HepG2 (cell line): ENCODE results near the gene MDH2. TPM values are rescaled to one million over a fixed set of nuclear protein-coding genes. Genes with fewer than 3 reads are reported as not detected.

Experiments
- ATAC-seq: fragments of 200-7000 bp; cut with Tn5 transposase; 3 replicates; pipeline ENCODE4 v1.9.1; 2020; ENCODE audit warnings: mild to moderate bottlenecking, moderate library complexity
- BruUV-seq: library from RNA; stranded (reverse); fragments of 400-500 nt; replicated peaks from 2 replicates; lab custom pipeline; 2021; lab: Mats Ljungman, UMichigan
- CTCF ChIA-PET: fragments of 300-600 bp; formaldehyde crosslinking; extraction: SDS; loops from one replicate; lab custom pipeline; 2021; ENCODE audit warnings: low total read pairs, inconsistent platforms, low intra/inter-chr PET ratio; lab: Yijun Ruan, JAX
- POLR2A ChIA-PET: fragments of 350-600 bp; sonication (Branson Sonifier 250); formaldehyde crosslinking; loops from one replicate; lab custom pipeline; 2020; ENCODE audit warnings: antibody characterized with exemption, inconsistent platforms; lab: Yijun Ruan, JAX
- DNase-seq: peaks from one replicate; pipeline ENCODE4 v3.0.0-alpha.2; 2015; ENCODE audit warnings: low spot score
- FAIRE-seq: peaks from 3 replicates; lab custom pipeline; 2011; peaks lifted over from hg19 to GRCh38; lab: Jason Lieb, UNC
- H2AFZ ChIP-seq: one replicate; pipeline ENCODE4 v1.6.1; 2011; ENCODE audit warnings: low read length, inconsistent platforms
- H3K27ac ChIP-seq: fragments of 300-600 bp; 3 replicates; pipeline ENCODE4 v1.8.0; 2011; ENCODE audit warnings: mixed run types, mild to moderate bottlenecking, mixed read lengths, low read length, inconsistent platforms; ENCODE audit not compliant: insufficient read depth; ENCODE audit errors: extremely low read length
- H3K27me3 ChIP-seq, 2 experiments: fragments of 200-600 bp in 1 of 2; 2 replicates in 1 of 2; 3 replicates in 1 of 2; pipeline versions ENCODE4 v1.6.0 to v1.8.0; 2011; ENCODE audit warnings: low read length in 2 of 2, mild to moderate bottlenecking in 2 of 2, moderate library complexity in 2 of 2, inconsistent platforms in 1 of 2; ENCODE audit not compliant: insufficient read depth in 2 of 2, control insufficient read depth in 1 of 2
- H3K36me3 ChIP-seq, 2 experiments: fragments of 200-600 bp in 1 of 2; replicated peaks in 1 of 2; 2 replicates in 1 of 2; 3 replicates in 1 of 2; pipeline versions ENCODE4 v1.5.1 to v1.8.0; 2011; ENCODE audit warnings: low read length in 2 of 2, inconsistent platforms in 1 of 2; ENCODE audit not compliant: insufficient read depth in 2 of 2, control insufficient read depth in 1 of 2
- H3K4me1 ChIP-seq: 2 replicates; pipeline ENCODE4 v1.5.1; 2012; ENCODE audit warnings: low read length, inconsistent platforms; ENCODE audit not compliant: insufficient read depth
- H3K4me2 ChIP-seq: 2 replicates; pipeline ENCODE4 v1.6.0; 2011; ENCODE audit warnings: low read depth, low read length, inconsistent platforms
- H3K4me3 ChIP-seq, 3 experiments: fragments of 200-600 bp in 1 of 3; sonication (generic), shearing (Covaris generic) in 1 of 3; replicated peaks in 1 of 3; 2 replicates each; pipeline ENCODE4 v1.5.1; 2011 to 2016; ENCODE audit warnings: low read length in 3 of 3, inconsistent platforms in 2 of 3, low read depth in 2 of 3, mild to moderate bottlenecking in 2 of 3, control low read depth in 1 of 3, mixed read lengths in 1 of 3; ENCODE audit not compliant: insufficient read depth in 1 of 3
- H3K79me2 ChIP-seq: one replicate; pipeline ENCODE4 v1.6.1; 2011; ENCODE audit warnings: low read length, inconsistent platforms; ENCODE audit not compliant: insufficient read depth
- H3K9ac ChIP-seq: 2 replicates; pipeline ENCODE4 v1.6.0; 2011; ENCODE audit warnings: mild to moderate bottlenecking, low read depth, low read length, inconsistent platforms; ENCODE audit not compliant: insufficient read depth
- H3K9me3 ChIP-seq: 2 replicates; pipeline ENCODE4 v1.5.1; 2012; ENCODE audit warnings: mild to moderate bottlenecking, low read length
- H4K20me1 ChIP-seq: 2 replicates; pipeline ENCODE4 v1.6.0; 2011; ENCODE audit warnings: inconsistent platforms, mild to moderate bottlenecking, low read length, moderate library complexity; ENCODE audit not compliant: insufficient read depth
- ARID2 ChIP-seq: sonication (generic); formaldehyde crosslinking; IDR thresholded peaks from 2 replicates; pipeline ENCODE4 v1.8.1; 2022; ENCODE audit warnings: mild to moderate bottlenecking, missing genetic modification reagents, borderline replicate concordance
- ATF2 ChIP-seq: sonication (generic); formaldehyde crosslinking; IDR thresholded peaks from 2 replicates; pipeline ENCODE4 v1.4.0; 2020; ENCODE audit warnings: missing genetic modification reagents
- CREBL2 ChIP-seq: sonication (generic); formaldehyde crosslinking; IDR thresholded peaks from 2 replicates; pipeline ENCODE4 v1.8.1; 2023; ENCODE audit warnings: missing genetic modification reagents, mild to moderate bottlenecking, borderline replicate concordance
- MXD1 ChIP-seq: sonication (generic); formaldehyde crosslinking; IDR thresholded peaks from 2 replicates; pipeline ENCODE4 v1.4.0; 2020; ENCODE audit warnings: mild to moderate bottlenecking, missing genetic modification reagents
- PCBP1 ChIP-seq: fragments of 200-400 bp; formaldehyde crosslinking; IDR thresholded peaks from 2 replicates; pipeline ENCODE4 v1.6.1; 2017; ENCODE audit warnings: mild to moderate bottlenecking, low read depth, low read length, borderline replicate concordance
- RFX1 ChIP-seq: fragments of 450-650 bp; IDR thresholded peaks from 2 replicates; pipeline ENCODE4 v1.6.1; 2017
- RNF219 ChIP-seq: sonication (generic); formaldehyde crosslinking; IDR thresholded peaks from 2 replicates; pipeline ENCODE4 v1.5.0; 2020; ENCODE audit warnings: mild to moderate bottlenecking, missing genetic modification reagents
- SNAPC5 ChIP-seq: sonication (generic); formaldehyde crosslinking; IDR thresholded peaks from 2 replicates; pipeline ENCODE4 v1.8.1; 2023; ENCODE audit warnings: mild to moderate bottlenecking, missing genetic modification reagents, borderline replicate concordance
- ZBTB34 ChIP-seq: sonication (generic); formaldehyde crosslinking; IDR thresholded peaks from 2 replicates; pipeline ENCODE4 v1.8.0; 2022; ENCODE audit warnings: mild to moderate bottlenecking, missing genetic modification reagents
- ZNF503 ChIP-seq: sonication (generic); formaldehyde crosslinking; IDR thresholded peaks from 2 replicates; pipeline ENCODE4 v1.4.0; 2020; ENCODE audit warnings: missing genetic modification reagents
- ZNF597 ChIP-seq: sonication (generic); formaldehyde crosslinking; IDR thresholded peaks from 2 replicates; pipeline ENCODE4 v1.5.0; 2020; ENCODE audit warnings: missing genetic modification reagents
- ZNF691 ChIP-seq: sonication (generic); formaldehyde crosslinking; IDR thresholded peaks from 2 replicates; pipeline ENCODE4 v1.4.0; 2020; ENCODE audit warnings: missing genetic modification reagents, low read depth, mild to moderate bottlenecking, borderline replicate concordance
- WGBS: methylation state at CpG from one replicate; pipeline ENCODE4 v1.1.6; 2017; ENCODE audit warnings: low lambda C conversion rate; 5-methylcytosine and 5-hydroxymethylcytosine counted together
- in situ Hi-C: cut with HindIII; loops from 2 replicates; pipeline ENCODE4 v1.10.0; 2017; ENCODE audit warnings: low pct_unique_long_range_greater_than_20kb; ENCODE audit not compliant: extremely low pct_ligation_motif_present
- intact Hi-C: fragments of 100-400 bp; cut with micrococcal nuclease; formaldehyde crosslinking; loops from one replicate; pipeline ENCODE4 v1.10.0; 2022; ENCODE audit not compliant: unreplicated experiment
- polyA plus RNA-seq, 8 experiments: library from polyadenylated mRNA; depleted of rRNA in 3 of 8; stranded (reverse) in 7 of 8; unstranded in 1 of 8; fragments of >200 nt; fragmentation: Illumina TruSeq in 4 of 8; extraction: Trizol in 4 of 8; gene quantifications; 2 replicates each; pipeline versions ENCODE4 v1.2.1 to v1.2.3, GENCODE V29; 2011 to 2016; ENCODE audit warnings: low read depth in 4 of 8, missing spikeins in 1 of 8, mixed read lengths in 1 of 8; ENCODE audit not compliant: insufficient read depth in 1 of 8
- total RNA-seq, 5 experiments: library from RNA; depleted of rRNA; stranded (reverse); fragments of >200 nt; fragmentation: Illumina TruSeq; extraction: Trizol; gene quantifications; 2 replicates each; pipeline ENCODE4 v1.2.3, GENCODE V29; 2016; ENCODE audit warnings: low read depth in 1 of 5

MDH2 gene
- total and polyA plus RNA-seq, 2 of the 13 experiments (the other 11 are each of a cell fraction or from before 2014, with no cell fraction given) = 81.4 to 90.3 TPM

GRCh38 chr7:76080204-76080603, 32.3 kb downstream of the MDH2 start:
- no peaks in the 10 kb centered on the region for H3K9me3 ChIP-seq
- no peak overlapping the region for H3K9ac ChIP-seq
- WGBS = 95% methylated on average over 5 of the region's 5 CpGs
- peaks cover 11 to 40% of the 10 kb centered on the region in 2 experiments; a peak in 4 of 5 replicates for H3K36me3 ChIP-seq
- DNase-seq = no peak
- ChIA-PET CTCF (no interaction called here), POLR2A (interaction anchor here (0.6 to 1.0 kb wide), 2 partner anchors 13 to 29 kb away, joined by 3 read pairs; no protein-coding TSS in a partner anchor)
- in situ Hi-C loops = no loop called here
- FAIRE-seq = no peak
- H3K4me1 ChIP-seq = peaks cover 2% of the 10 kb centered on the region; the same call in 1 of the 2 replicates
- H3K27ac ChIP-seq = no peak overlapping the region
- intact Hi-C loops = no loop called here
- H3K4me2 ChIP-seq = no peak overlapping the region
- no peaks in the 10 kb centered on the region for H4K20me1 ChIP-seq
- no peak overlapping the region for H2AFZ ChIP-seq
- ATAC-seq = no peak; the same call in 2 of the 3 replicates
- H3K4me3 ChIP-seq = no peak overlapping the region
- TF ChIP-seq ZBTB34 (CRISPR knock-in tag) (no peak), PCBP1 (no peak), SNAPC5 (CRISPR knock-in tag) (no peak), CREBL2 (CRISPR knock-in tag) (no peak), MXD1 (CRISPR knock-in tag) (no peak), ZNF597 (CRISPR knock-in tag) (no peak), ATF2 (CRISPR knock-in tag) (no peak), ZNF691 (CRISPR knock-in tag) (no peak), RNF219 (CRISPR knock-in tag) (no peak), RFX1 (no peak), ARID2 (CRISPR knock-in tag) (no peak), ZNF503 (CRISPR knock-in tag) (no peak)
- no peaks in the 10 kb centered on the region for H3K79me2 ChIP-seq
- BruUV-seq = no TSS peak
- H3K27me3 ChIP-seq = no peaks in the 10 kb centered on the region
